ENCODE measurements around the gene MCIDAS. TPM values are rescaled to one million over a fixed set of nuclear protein-coding genes. Genes with fewer than 3 reads are reported as not detected.

Gene MCIDAS
- total RNA-seq, 2 donors from 2014 or later, result not detected

DNA sequence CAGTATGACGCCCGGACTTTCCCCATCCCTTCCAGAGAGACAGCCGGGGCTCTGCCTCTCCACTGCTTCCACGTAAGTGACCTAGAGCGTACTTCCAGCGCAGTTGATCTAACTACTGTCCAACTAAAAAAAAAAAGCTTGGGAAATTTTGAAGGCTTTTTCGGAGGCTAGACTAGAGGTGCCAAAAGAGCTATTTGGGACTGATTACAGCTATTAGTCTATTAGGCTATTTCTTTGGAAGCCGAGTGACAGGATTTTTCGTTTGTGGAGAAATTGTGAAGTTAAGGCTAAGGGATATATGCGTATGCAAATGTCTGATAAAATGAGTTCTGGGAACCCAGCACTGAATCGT, 4.8 kb upstream of the MCIDAS start:
- peaks cover 31% of the 10 kb centered on the region for H3K27me3 ChIP-seq (replicated peaks; ENCODE audit: insufficient read depth)
- H3K9me3 ChIP-seq, result no peaks in the 10 kb centered on the region
- peaks cover 19 to 48% of the 10 kb centered on the region in 2 donors for H3K4me1 ChIP-seq (ENCODE audit: control insufficient read depth in 1 of 2, low read depth in 2 of 2)
- ATAC-seq (ENCODE audit: insufficient number of reproducible peaks, low FRiP score, low read depth) (no peak), DNase-seq (ENCODE audit: low spot score) (no peak)
- no peak overlapping the region for H3K27ac ChIP-seq
- TF ChIP-seq, protein P1, sequence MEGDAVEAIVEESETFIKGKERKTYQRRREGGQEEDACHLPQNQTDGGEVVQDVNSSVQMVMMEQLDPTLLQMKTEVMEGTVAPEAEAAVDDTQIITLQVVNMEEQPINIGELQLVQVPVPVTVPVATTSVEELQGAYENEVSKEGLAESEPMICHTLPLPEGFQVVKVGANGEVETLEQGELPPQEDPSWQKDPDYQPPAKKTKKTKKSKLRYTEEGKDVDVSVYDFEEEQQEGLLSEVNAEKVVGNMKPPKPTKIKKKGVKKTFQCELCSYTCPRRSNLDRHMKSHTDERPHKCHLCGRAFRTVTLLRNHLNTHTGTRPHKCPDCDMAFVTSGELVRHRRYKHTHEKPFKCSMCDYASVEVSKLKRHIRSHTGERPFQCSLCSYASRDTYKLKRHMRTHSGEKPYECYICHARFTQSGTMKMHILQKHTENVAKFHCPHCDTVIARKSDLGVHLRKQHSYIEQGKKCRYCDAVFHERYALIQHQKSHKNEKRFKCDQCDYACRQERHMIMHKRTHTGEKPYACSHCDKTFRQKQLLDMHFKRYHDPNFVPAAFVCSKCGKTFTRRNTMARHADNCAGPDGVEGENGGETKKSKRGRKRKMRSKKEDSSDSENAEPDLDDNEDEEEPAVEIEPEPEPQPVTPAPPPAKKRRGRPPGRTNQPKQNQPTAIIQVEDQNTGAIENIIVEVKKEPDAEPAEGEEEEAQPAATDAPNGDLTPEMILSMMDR (IDR thresholded peaks at IDR 0.05), result no peak
- H3K36me3 ChIP-seq, result no peaks in the 10 kb centered on the region
- H3K4me3 ChIP-seq, result peak overlapping the region; percentile 85

DNA sequence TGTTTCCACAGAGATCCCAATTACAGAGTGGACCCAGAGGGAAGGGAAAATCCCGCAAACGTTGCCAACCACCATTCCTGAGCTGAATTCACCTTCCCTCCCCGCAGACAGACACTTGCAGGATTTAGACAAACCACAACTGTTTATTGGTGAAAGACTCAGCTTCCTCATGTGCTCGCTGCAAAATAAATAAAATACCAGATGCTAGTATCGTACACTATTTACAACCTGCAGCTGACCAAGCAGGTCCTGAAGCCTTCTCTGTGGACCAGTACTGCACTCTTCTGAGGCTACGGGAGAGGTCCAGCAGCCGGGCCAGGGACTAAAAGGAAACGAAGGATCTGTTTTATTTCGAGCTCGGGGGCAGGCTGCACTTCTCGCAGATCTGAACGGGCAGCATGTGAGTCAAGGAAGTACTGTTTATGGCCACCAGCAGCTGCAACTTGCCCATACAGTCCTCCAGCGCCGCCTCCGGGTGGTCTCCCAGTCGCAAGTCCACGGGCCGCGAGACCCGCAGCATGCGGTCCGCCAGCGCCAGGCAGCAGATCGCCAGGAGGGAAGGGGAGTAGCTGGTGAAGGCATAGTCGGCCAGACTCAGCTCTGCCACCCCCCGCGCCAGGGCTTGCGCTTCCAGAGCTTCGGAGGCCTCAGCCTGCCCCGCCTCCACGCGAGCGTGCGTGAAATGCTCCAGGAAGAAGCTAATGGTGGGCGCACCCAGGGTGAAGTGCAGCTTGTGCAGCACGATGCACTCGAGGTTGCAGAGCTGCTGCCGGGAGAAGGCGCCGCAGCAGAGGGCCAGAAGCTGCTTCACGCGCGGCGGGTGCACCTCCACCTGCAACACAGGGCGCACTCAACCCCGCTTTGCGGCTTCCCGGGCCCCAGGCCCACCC, 4.2 kb upstream of the MCIDAS start:
- TF ChIP-seq, protein P1 (IDR thresholded peaks at IDR 0.05), result no peak
- DNase-seq (ENCODE audit: low spot score), result no peak
- Histone ChIP-seq H3K4me3 (peak overlapping the region; percentile 85), H3K36me3 (no peaks in the 10 kb centered on the region), H3K9me3 (no peaks in the 10 kb centered on the region), H3K4me1 (ENCODE audit: control insufficient read depth in 1 of 2, low read depth in 2 of 2) (peaks cover 22 to 54% of the 10 kb centered on the region in 2 donors), H3K27me3 (replicated peaks; ENCODE audit: insufficient read depth) (peaks cover 31% of the 10 kb centered on the region), H3K27ac (no peak overlapping the region)
- no peak for ATAC-seq (ENCODE audit: insufficient number of reproducible peaks, low FRiP score, low read depth)

DNA sequence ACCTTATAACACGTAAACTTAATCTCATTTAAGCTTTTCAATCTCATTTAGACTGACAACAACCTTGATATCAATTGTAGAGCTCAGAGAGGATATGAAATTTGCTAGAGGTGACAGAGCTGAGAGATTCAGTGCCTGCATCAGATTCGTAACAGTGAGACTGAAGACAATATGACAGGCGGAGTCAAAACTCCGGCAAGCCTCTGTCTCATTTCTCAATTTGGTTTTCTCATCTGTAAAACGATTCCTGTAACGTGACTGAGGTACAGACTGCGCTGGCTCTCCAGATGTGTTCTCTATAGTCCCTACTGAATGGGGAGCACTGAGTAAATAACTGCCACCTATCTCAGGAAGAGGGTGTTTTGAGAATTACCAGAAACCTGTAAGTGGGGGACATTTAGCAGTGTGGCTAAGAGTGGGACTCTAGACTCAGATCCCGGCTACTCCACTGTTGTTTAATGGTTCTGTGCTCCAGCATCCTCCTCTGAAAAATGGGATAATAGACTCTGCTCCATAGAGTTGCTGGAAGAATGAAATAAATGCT, 3.0 kb upstream of the MCIDAS start:
- DNase-seq (ENCODE audit: low spot score) (no peak), ATAC-seq (ENCODE audit: insufficient number of reproducible peaks, low FRiP score, low read depth) (no peak)
- no peaks in the 10 kb centered on the region for H3K36me3 ChIP-seq
- peaks cover 31% of the 10 kb centered on the region for H3K27me3 ChIP-seq (replicated peaks; ENCODE audit: insufficient read depth)
- TF ChIP-seq, protein P1 (IDR thresholded peaks at IDR 0.05), result no peak
- H3K27ac ChIP-seq, result no peak overlapping the region
- no peaks in the 10 kb centered on the region for H3K9me3 ChIP-seq
- H3K4me3 ChIP-seq, result no peak overlapping the region
- H3K4me1 ChIP-seq (ENCODE audit: control insufficient read depth in 1 of 2, low read depth in 2 of 2), result peaks cover 22 to 56% of the 10 kb centered on the region in 2 donors

DNA sequence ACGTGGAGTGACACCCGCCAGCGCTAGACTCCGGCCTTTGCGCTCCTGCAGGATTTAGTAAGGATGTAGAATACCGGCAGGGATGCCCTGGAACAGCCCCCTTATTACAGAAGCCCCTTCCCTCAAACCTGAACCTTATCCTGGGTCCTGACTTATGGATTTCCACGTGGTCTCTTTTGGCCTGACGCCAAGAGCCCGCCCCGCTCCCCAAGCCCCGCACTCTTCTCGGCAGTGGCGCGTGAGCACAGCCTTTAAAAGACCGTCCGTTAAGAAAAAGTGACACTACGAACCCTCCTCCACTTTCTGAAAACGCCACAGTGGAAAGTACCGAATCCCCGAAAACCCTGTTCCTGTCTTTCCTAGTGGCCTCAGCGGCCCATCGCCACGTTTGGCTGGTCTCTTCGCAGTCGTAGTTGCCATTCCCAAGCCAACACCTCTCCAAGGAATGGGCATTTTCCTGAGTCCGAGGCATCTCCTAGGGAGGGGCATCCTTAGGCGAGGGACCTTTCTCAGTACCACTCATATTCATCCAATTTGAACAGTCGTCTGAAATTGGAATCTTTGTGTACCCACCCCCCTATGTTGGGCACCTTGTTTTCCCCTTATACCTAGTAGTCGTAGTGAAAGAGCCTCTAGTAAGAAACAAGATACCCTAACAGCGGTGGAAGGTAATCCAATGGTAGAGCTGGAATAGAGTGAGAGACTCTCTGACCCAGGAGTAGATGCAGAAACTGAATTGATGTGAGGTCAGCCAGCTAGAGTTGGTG, 732 bp upstream of the MCIDAS start:
- DNase-seq (ENCODE audit: low spot score), result no peak
- peaks cover 34% of the 10 kb centered on the region for H3K27me3 ChIP-seq (replicated peaks; ENCODE audit: insufficient read depth)
- peaks cover 19 to 41% of the 10 kb centered on the region in 2 donors for H3K4me1 ChIP-seq (ENCODE audit: control insufficient read depth in 1 of 2, low read depth in 2 of 2)
- TF ChIP-seq, protein P1 (IDR thresholded peaks at IDR 0.05), result no peak
- no peak overlapping the region for H3K27ac ChIP-seq
- no peaks in the 10 kb centered on the region for H3K36me3 ChIP-seq
- no peak for ATAC-seq (ENCODE audit: insufficient number of reproducible peaks, low FRiP score, low read depth)
- H3K9me3 ChIP-seq, result no peaks in the 10 kb centered on the region
- H3K4me3 ChIP-seq, result peak overlapping the region; percentile 74
